GM19043 (cell line): ENCODE measurements around the gene SLC25A15.

ENCODE experiments used
- ATAC-seq: cut with Tn5 transposase; IDR thresholded peaks from one replicate; pipeline ENCODE4 v1.9.1; 2021; ENCODE audit warnings: low read depth; ENCODE audit not compliant: unreplicated experiment

The SLC25A15 gene

DNA sequence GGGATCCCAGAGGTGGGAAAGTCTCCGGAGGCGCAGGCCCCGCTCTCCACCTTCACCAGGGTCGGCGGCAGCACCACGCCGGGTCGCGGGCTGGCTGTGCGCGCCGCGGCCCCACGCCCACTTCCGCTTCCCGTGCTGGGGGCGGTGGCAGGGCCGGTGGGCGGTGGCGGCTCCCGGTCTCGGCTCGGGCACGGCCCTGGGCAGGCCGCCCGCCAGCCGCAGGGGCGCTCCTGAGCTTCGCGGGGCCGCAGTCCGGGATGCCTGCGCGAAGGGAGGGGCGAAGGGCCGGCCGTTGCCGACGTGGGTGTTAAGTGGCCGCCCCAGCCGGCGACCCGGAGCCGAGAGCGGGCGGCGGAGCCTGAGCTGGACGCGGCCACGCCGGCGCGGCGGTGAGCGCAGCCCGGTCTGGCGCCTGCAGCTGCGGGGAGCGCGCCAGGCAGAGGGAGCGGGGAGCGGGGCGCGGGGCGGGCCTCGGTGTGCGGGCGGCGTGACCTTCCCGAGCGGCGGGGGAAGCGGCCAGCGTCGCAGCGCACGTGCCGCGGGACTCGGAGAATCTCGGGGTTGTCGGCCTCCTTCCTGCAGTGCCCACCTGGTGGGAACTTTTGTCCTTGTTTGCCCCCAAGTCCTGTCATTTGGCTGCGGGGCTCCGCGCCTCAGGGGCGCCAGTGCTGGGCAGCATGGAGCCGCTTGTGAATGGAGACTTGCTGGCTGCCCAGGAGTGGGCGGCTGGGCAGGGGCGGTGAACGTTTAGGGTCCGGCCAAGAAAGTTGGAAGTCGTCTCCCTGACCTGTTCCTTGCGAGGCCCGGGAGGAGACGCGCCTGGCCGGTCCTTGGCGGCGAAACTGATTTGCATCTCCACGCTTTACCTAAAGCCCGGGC, at the start of gene SLC25A15:
TSS of gene SLC25A15 (plus strand) at position 337 of the 879 bp plus-strand sequence. CDS start 3,616 bp downstream, outside the sequence.
- ATAC-seq = peak; percentile 80

DNA sequence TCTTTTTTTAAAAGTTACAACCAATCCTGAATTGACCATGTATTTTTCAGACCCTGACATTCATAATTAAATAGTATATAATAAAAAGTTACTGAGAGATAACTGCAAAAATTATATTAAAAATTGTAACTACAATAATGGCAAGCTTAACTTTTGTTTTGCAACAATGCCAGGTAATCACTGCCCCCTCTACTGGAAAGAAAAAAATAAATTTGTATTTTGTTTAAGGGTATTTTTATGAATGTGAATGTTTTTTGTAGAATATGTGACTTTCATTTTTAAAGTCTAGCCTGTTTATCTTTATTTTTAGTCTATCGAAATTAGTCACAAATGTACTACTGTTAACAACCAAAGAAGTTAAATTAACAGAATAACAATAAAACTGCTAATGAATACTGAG, 40.1 kb upstream of the SLC25A15 start:
- ATAC-seq = no peak

DNA sequence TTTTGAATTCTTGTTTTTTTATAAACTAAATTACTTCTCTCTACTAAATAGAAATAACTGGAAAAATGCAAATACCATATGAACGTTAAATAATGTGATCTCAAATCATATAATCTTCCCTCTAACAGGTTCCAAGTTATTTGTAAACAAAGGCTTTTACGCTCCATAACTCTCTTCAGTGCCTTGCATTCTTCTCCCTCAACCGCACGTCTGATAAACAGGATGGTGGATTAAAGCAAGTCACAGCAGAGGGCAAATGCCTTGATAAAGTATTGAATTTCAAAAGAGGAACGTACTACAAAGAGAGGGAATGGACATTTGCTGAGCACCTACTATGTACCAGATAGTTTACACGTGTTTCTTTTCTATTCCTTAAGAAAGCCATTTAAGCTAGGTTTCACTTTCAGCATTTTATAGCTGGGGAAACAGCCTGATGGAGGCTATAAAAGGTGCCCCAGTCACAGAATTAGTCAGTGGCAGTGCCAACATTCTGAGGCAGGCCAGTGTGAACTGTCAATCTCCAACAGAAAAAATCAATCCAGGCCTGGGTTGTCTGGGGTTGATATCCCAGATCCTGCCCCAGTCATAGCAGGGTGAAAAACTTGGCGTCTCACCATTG, 34.2 kb upstream of the SLC25A15 start:
- no peak for ATAC-seq

DNA sequence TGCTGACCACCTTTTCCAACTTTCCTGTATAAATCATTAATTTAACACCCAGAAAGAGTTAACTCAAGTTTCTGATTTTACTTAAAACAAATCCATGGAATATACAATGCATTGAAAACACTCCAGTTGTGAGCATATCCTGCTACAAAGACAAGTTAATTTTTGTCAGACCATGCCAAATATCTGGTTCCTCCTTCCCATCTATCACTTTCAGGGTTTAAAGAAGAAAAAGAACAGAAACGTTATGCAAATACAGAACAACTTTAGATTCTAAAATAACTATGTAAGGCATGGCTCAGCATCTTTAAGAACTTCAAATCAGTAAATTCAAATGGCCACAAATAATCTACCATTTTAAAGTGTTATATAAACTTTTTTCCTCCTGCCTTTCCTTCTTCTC, 33.4 kb upstream of the SLC25A15 start:
- ATAC-seq = peak; percentile 44

DNA sequence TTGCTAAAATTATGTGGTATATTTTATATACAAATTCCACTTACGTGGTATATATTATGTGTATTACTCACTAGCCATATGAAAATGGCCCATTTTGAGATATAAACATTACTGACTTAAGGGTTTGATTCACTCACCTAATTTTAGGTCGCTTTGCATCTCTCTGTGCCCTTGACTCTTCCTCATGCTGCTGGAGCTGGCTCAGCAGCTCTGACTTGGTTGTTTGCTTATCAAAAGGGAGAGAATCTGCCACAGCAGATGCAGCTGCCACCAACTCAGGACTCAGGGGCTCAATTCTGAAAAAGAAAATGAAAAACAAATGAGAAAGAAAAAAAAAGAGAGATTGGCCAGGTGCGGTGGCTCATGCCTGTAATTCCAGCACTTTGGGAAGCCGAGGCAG, 30.6 kb upstream of the SLC25A15 start:
- ATAC-seq = no peak

DNA sequence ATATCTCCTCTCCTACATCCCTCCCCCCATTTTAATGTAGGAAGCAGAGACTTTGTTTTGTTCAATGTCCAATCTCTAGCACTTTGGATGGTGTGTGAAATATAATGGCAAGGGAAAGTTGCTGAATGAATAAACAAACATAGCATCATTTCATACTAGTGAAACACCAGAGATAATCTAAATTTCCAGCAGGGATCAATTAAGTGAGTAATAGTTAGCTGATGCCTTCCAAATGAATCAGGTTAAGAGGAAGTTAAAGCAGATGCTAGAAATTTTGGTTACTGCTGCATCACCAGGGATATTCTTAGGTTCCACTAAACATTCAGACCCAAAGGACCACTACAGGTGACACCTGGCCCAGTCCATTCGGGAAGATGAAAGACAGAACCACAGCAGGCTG, 26.6 kb upstream of the SLC25A15 start:
- ATAC-seq = no peak

DNA sequence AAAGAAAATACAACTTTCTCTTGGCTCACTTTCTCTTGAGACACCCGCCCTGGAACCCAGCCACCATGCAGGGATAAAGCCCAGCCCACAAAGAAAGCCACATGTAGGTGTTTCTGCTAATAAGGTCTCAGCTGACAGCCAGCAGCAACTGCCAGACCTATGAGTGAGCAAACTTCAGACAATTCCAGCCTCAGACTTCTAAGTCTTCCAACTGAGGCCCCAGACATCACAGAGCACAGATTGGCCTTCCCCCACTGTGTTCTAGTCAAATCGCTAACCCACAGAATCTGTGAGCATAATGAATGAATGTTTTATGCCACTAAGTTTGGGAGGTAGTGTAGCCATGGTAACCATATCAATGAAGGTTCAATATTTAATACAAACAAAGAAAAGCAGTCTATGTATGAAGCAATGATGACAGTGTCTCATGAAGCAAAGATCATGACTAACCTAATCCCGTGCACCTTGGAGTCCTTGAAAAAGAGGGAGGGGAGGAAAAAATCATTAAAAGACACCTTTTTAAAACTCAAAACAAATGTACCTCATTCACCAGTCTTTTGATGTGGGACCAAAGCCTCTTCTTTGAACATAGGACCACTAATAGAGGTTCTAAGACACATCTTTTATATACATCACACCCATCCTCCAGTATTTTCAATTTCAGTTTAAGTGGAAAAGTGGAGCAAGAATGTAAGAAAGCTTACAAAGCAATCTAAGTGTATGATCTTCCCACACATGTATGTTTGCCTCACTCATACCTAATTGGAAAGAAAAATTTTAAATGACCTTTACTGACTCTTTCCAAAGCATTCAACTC, 24.6 kb upstream of the SLC25A15 start:
- no peak for ATAC-seq

DNA sequence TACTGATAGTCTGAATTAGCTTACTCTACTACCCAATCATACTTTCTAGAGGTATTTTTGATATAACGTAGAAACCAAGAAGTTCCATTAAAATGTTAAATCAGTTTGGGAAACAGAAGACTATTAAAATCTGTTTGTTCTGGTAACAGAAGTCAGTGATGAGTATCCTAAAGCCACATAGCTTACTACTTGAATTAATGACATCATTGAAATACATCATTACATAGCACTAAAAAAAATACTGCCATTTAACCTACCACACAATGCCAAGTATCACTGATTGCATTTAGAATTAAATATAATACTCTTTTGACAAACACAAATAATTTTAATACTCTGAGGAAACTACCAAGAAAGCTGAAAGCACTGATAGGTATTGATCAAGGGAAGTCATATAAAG, 23.8 kb upstream of the SLC25A15 start:
- no peak for ATAC-seq

DNA sequence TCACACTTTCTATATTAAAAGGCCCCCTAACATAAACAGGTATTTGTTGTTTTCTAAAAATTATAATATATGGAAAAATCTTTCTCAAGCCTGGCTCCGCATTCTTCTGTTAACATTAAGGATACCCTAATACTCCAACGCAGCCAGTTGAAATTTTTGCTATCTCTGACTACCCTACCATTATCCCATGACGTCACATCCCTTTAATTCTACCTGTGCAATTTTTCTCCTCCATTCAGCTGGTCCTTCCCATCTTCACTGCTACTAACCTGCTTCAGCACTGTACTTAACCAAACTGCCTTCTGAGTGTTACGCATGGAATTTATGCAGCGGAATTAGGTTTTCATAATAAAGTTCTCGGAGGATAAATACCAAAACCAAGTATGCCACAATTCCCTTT, 19.4 kb upstream of the SLC25A15 start:
- no peak for ATAC-seq

DNA sequence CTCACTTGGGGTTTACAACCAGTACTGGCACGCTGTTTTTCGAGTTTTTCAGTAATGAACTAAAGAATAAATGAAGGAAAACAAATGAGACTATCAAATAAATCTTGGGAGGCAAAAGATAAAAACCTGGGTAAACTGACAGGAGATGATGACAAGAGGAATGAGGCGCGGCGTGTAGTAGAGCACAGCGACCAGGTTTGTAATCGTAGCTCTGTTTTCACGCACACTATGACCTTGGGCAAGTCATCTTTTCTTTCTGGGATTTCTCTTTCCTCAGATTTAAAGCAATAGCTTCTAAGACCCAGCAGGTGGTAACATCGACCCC, 18.8 kb upstream of the SLC25A15 start:
- no peak for ATAC-seq

DNA sequence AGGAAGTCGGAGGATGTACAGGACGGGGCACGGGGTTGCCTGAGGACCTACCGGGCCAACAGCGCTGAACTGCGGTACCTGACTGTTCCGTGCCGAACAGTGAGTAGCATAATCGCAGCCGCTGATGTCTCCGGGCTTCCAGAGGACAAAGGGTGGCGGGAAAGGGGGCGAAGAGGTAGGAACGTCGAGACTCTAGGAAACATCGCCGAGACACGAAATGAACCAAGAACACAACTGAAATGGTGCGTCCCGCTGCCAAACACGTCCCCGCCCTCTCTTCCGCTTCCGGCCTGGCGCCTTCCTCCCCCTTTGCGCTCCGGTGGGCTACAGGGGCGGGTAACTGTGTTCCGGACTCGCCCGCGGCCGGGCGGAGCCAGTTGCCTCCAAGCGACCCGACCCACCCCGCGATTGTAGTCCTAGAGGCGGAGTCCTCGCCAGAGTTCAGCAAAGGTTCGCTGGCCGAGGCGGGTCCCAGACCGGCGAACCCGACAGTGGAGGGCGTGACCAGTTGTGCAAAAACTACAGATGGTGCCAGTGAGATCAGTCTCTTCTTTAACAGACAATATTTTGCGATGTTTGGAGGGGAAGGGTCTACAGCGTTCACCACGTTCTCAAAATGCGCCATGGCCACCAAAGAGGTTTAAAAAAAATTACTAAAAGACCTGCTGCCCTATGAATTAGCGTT, 18.3 kb upstream of the SLC25A15 start, which contains the start of gene MRPS31:
TSS of gene MRPS31 (minus strand) at position 257 of the 685 bp plus-strand sequence. CDS start at position 203, 54 bp downstream.
- ATAC-seq = peak; percentile 92

DNA sequence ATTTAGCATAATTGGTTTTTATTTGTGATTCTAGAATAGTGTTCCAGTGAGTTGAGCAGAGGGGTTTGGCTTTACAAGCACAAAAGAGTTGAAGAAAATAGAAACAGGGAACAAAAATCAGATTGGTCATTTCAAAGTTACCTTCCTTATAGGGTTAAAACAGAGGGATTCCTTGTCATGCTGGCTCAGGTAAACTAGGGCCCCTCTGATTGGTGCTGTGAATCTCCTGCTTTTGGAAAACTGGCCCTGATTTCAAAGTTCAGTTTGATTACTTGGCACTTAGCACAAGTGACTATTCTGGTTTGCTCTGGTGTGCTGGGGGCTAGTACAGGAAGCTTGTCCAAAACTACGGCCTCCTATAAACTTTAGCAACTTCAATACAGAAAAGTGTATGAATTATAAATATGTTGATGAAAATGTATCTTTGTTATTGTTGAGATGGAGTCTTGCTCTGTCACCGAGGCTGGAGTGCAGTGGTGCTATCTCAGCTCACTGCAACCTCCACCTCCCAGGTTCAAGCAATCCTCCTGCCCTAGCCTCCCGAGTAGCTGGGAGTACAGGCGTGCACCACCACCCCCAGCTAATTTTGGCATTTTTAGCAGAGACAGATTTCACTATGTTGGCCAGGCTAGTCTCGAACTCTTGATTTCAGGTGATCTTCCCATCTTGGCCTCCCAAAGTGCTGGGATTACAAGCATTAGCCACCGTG, 16.5 kb upstream of the SLC25A15 start:
- no peak for ATAC-seq

DNA sequence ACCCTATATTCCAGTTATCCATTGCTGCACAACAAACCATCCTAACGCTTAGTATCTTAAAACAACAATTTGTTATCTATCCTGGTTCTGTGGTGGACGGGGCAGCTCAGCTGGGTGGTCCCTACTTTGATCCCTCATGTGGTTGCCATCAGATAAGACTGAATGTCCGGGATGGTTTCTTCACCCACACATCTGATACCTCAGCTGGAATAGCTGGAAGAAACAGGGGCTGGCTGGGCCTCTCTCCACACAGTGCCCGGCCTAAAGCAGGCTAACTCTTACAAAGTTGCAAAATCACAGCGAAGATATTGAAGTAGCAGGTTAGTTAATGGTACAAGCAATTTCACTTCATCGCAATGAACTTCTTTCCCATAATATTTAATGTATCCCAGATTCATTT, 14.7 kb upstream of the SLC25A15 start:
- no peak for ATAC-seq

DNA sequence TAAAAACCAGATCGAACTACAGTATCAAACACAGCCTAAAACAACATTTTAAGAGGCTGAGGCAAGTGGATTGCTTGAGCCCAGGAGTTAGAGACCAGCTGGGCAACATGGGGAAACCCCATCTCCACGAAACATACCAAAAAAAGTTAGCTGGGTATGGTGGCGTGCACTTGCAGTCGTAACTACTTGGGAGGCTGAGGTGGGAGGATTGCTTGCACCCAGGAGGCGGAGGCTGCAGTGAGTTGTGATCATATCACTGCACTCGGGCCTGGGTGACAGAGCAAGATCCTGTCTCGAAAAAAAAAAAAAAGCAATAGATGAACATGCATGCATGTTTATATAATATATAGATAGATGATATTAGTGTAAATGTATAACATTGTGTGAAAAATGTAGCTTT, 13.2 kb upstream of the SLC25A15 start:
- ATAC-seq = no peak

DNA sequence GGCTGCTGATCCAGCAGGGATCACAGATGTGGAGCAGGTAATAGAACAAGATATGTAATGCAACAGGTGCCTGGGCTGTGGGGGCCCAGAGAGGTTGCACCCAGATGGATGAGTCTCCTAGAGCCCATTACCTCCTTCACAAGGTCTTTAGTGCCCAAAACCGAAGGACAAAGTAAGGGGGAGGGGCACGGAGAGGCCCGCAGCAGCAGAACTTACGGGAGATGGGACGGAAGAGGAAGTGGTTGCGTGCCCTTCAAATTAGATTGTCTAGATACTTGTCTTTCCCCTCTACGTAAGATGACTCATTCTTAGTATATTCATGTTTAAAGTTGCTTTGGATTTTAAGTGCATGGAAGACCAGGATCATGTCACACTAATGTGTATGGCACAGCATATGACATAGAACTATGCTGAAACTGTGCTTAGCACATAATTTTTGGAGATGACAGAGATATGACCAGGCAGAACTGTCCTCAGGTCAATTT, 12.7 kb upstream of the SLC25A15 start:
- peak; percentile 39 for ATAC-seq

DNA sequence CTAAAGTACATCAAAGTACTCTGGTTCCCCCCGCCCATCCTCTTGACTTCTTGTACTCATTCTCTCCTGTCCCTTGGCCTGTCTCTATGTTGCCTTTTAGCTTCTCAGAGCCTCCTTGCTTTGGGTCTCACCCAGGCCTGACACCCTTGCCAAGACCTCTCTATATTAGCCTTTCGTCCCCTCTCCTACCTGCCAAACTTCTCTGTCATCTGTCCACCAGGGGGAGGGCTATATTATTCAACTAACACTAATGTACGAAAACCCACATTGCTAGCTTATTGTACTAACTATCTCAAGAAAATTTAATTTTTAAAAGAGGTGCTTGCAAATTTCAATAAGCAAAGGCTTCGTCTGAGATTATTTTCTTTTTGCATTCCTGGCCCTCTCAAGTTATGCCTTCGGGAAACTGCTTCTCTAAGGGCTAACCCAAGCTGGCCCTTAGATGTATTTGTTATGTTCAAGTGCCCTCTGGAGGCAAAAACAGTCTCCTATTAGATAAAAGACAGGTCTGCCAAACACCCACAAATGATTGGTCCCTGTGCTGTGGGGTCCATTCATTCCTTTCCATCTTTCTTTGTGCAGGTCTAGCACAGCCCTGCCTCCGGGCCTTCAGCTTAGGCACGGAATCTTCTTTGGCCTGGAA, 12.1 kb upstream of the SLC25A15 start:
- peak; percentile 85 for ATAC-seq

DNA sequence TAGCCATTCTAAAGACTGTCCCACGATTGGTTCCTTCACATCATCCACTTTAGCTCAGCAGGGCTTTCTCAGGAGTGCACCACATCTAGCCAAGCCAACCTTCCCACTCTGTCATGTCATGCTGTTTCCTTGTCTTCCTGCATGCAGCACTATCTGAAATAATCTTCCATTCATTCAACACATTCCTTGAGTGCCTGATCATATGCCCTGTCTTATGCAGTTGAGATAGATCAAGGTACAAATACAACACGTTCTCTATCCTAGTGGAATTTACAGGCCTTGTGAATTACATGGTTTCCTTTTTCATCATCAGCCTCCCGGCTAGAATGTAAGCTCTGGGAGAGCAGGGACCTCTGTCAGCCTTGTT, 11.6 kb upstream of the SLC25A15 start:
- no peak for ATAC-seq

DNA sequence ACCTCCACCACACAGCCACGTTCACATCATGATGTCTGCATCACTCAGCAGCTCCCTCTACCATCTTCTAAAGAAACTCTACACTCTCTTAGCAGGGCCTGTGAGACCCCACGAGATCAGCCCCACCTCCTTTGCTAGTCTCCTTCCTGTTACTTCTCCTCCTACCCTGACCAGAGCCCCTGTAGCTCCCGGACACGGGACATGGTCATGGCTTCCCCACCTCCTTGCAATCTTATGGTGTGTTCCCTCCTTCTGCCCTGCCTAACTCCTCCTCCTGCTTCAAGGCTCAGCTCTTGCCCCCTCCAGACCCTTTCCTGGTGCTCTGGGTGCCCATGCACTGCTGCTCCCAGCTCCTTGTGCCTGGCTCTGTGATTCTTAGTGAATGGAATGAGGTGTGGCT, 10.4 kb upstream of the SLC25A15 start:
- ATAC-seq = no peak

DNA sequence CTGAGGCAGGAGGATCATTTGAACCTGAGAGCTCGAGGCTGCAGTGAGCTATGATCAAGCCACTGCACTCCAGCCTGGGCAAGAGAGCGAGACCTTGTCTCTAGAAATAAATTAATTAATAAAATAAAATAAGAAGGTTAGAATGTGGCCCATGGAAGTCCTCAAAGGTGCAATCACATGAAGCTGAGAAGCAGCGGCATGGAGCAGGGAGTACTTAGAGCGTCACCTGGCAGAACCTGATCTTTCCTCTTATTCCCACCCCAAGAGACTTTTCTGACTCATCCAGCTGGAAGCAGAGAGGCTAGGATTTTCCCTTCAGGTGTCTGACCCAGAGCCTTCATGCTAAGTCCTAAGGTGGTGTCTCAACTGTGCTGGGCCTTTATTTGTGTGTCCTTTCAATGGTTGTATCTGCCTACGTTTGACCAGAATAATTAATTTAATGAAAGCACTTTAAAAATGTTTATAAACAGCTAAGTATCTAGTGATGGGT, 9.6 kb upstream of the SLC25A15 start:
- ATAC-seq = no peak
